Suprapubic skin (tissue), 4 donors: ENCODE results near the gene CRYZL1. TPM values are rescaled to one million over a fixed set of nuclear protein-coding genes. Genes with fewer than 3 reads are reported as not detected.

Experiments used
- DNase-seq, 2 donors: peaks; one replicate each; pipeline ENCODE4 v3.0.0-alpha.2; 2019; ENCODE audit warnings: low spot score in 2 of 2
- H3K27ac ChIP-seq: fragments of 200-600 bp; sonication (generic); one replicate; pipeline ENCODE4 v1.5.1; 2019
- H3K27me3 ChIP-seq: fragments of 200-600 bp; sonication (generic); one replicate; pipeline ENCODE4 v1.5.1; 2019
- H3K36me3 ChIP-seq: fragments of 200-600 bp; sonication (generic); one replicate; pipeline ENCODE4 v1.5.1; 2019
- H3K4me1 ChIP-seq: fragments of 200-600 bp; sonication (generic); one replicate; pipeline ENCODE4 v1.5.1; 2019
- H3K4me3 ChIP-seq: fragments of 200-600 bp; sonication (generic); one replicate; pipeline ENCODE4 v1.5.1; 2019; ENCODE audit warnings: mild to moderate bottlenecking
- H3K9me3 ChIP-seq: fragments of 200-600 bp; sonication (generic); one replicate; pipeline ENCODE4 v1.5.1; 2019
- EP300 ChIP-seq: sonication (generic); formaldehyde crosslinking; IDR thresholded peaks from one replicate; pipeline ENCODE4 v1.6.1; 2017; ENCODE audit warnings: antibody characterized with exemption
- POLR2A ChIP-seq, 2 donors: fragments of 450-650 bp; IDR thresholded peaks; one replicate each; pipeline ENCODE4 v1.6.1; 2017; ENCODE audit warnings: antibody characterized with exemption in 2 of 2, mild to moderate bottlenecking in 2 of 2, moderate library complexity in 2 of 2
- POLR2AphosphoS5 ChIP-seq, 3 donors: sonication (generic); formaldehyde crosslinking; IDR thresholded peaks; one replicate each; pipeline ENCODE4 v1.6.1; 2017; ENCODE audit warnings: antibody characterized with exemption in 3 of 3
- WGBS: methylation state at CpG from one replicate; pipeline ENCODE4 v1.1.5; 2018; 5-methylcytosine and 5-hydroxymethylcytosine counted together
- total RNA-seq, 4 donors: library from RNA; depleted of rRNA; stranded (reverse); fragments of >200 nt; gene quantifications; one replicate each; pipeline ENCODE4 v1.1.0, GENCODE V29; 2016
- TF ChIP-seq, protein P1 (sequence below), 2 donors: fragments of 200-600 bp in 1 of 2; fragments of 450-650 bp in 1 of 2; sonication (generic) in 1 of 2; IDR thresholded peaks; one replicate each; pipeline ENCODE4 v1.5.1; 2016 to 2019; ENCODE audit warnings: antibody characterized with exemption in 2 of 2, mild to moderate bottlenecking in 1 of 2, moderate library complexity in 1 of 2

CRYZL1 gene
- total RNA-seq, 4 donors from 2014 or later = 13.8 to 99.7 (median 23.7) TPM

DNA sequence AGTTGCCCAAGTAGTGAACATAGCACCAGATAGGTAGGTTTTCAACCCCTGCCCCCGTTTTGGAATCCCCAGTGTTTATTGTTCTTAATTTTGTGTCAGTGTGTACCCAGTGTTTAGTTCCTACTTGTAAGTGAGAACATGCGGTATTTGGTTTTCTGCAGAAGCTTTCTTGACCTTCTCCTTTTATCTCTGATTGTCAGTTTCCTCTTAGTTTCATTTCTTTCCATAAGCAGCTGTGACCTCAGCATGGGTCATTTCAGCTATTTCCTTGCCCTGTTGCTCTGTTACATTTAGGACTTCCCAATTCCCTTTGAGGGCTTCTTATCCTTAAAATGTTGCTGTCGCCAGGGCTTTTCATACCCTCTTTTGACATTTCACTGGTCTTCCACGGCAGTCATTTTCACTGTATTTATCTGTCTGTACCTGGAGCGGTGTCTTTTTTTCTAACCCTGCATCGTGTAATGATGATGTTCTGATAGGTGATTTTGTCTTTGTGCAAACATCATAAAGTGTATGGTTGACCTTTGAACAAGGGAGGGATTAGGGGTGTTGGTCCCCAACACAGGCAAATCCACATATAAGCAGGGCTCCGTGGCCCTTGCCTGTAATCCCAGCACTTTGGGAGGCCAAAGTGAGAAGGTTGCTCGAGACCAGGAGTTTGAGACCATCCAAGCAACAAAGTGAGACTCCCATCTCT, 15.7 kb upstream of the CRYZL1 start:
- Histone ChIP-seq H3K27ac (no peak overlapping the region), H3K9me3 (no peaks in the 10 kb centered on the region), H3K27me3 (no peaks in the 10 kb centered on the region), H3K4me1 (peaks cover 41% of the 10 kb centered on the region), H3K4me3 (no peak overlapping the region), H3K36me3 (no peaks in the 10 kb centered on the region)
- 58% methylated on average over 8 of the region's 8 CpGs for WGBS
- no peak for DNase-seq
- TF ChIP-seq POLR2AphosphoS5 (IDR thresholded peaks at IDR 0.05) (no peak), EP300 (no peak), POLR2A (IDR thresholded peaks at IDR 0.05) (no peak)

DNA sequence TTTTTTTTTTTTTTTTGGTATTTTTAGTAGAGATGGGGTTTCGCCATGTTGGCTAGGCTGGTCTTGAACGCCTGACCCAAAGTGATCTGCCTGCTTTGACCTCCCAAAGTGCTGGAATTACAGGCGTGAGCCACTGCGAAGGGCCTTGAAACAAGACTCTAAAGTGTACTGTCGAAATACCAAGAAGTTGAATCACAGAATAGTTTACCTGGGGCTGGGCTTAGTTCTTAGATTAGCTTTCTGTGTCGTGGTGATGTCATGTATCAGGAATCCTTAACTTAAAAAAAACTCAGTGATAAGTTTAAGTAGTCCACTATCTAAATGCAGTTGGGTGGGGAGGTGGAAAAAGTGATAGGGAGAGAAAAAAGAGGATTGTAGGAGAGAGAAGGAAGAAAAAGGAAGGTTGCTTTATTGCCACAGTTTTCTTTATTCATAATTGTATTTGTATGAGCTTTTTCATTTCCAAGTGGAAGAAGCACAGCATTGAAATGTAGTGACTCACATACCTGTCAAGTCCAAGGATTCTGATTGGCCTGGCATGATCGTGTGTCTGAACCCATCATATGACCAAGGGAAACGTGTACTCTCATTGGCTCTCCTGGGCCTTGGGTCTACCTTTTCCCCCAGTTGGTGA, 14.2 kb upstream of the CRYZL1 start:
- Histone ChIP-seq H3K4me1 (peaks cover 40% of the 10 kb centered on the region), H3K9me3 (no peaks in the 10 kb centered on the region), H3K36me3 (no peaks in the 10 kb centered on the region), H3K27me3 (no peaks in the 10 kb centered on the region), H3K4me3 (no peak overlapping the region), H3K27ac (no peak overlapping the region)
- TF ChIP-seq POLR2A (IDR thresholded peaks at IDR 0.05) = no peak
- no peak for TF ChIP-seq EP300
- TF ChIP-seq, protein P1, sequence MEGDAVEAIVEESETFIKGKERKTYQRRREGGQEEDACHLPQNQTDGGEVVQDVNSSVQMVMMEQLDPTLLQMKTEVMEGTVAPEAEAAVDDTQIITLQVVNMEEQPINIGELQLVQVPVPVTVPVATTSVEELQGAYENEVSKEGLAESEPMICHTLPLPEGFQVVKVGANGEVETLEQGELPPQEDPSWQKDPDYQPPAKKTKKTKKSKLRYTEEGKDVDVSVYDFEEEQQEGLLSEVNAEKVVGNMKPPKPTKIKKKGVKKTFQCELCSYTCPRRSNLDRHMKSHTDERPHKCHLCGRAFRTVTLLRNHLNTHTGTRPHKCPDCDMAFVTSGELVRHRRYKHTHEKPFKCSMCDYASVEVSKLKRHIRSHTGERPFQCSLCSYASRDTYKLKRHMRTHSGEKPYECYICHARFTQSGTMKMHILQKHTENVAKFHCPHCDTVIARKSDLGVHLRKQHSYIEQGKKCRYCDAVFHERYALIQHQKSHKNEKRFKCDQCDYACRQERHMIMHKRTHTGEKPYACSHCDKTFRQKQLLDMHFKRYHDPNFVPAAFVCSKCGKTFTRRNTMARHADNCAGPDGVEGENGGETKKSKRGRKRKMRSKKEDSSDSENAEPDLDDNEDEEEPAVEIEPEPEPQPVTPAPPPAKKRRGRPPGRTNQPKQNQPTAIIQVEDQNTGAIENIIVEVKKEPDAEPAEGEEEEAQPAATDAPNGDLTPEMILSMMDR (IDR thresholded peaks at IDR 0.05) = no peak
- TF ChIP-seq POLR2AphosphoS5 (IDR thresholded peaks at IDR 0.05) = no peak
- WGBS = 60% methylated on average over 8 of the region's 8 CpGs
- DNase-seq = no peak

DNA sequence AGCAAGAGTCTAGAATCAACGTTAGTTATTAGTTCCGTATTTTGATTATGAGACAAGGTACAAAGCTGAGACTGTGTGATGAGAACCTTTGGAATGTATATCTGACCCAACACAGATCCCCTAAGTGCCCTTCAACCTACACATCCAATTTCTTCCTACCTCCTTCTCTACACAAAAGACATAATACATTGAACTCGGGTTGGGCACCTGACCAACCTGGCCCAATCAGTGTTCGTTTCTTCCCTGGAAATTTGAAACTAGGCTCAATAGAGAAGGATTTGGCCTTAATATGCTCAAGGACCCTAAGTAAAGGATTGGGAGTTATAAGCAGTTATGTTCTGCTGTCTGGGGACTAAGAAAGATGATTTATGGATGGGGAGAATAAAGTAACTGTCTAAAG, 12.9 kb upstream of the CRYZL1 start:
- 94% methylated on average over 4 of the region's 4 CpGs for WGBS
- Histone ChIP-seq H3K27me3 (no peaks in the 10 kb centered on the region), H3K4me1 (peaks cover 30% of the 10 kb centered on the region), H3K27ac (no peak overlapping the region), H3K9me3 (no peaks in the 10 kb centered on the region), H3K36me3 (no peaks in the 10 kb centered on the region), H3K4me3 (no peak overlapping the region)
- no peak for DNase-seq
- TF ChIP-seq POLR2A (IDR thresholded peaks at IDR 0.05) (no peak), EP300 (no peak), POLR2AphosphoS5 (IDR thresholded peaks at IDR 0.05) (no peak)
- TF ChIP-seq, protein P1 (IDR thresholded peaks at IDR 0.05) = no peak

DNA sequence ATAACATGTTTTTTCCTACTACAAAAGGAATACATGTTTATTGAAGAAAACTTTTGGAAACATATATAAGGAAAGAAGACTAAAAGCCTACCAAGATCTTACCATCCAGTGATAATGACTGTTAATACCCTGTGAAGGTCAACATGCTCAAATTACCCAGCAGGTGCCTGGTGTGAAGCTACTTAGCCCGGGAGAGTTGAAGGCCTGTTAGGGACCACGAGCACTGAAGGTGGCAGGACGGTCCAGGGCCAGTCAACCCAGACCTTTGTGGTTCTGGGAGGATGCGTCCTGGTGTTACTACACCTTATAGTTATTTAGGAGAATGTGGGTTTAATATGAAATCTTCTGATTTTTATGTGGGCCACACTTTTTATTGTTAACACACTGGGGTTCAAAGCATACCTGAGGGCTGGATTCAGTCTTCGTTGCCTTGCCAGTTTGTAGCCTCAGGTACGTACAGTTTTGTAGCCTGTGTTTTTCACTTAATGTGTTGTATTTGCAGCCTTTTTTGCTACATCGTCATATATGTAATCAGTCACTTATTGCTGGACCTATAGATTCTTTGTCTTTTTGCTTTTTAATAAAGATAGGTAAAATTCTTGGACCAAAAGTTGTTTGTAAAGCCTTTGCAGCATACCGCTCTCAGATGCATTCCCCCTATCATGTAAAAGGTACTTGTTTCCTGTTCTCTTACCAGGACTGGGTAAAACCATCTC, 10.6 kb upstream of the CRYZL1 start:
- peaks cover 16% of the 10 kb centered on the region for H3K4me1 ChIP-seq
- DNase-seq = no peak
- no peaks in the 10 kb centered on the region for H3K27me3 ChIP-seq
- H3K36me3 ChIP-seq = no peaks in the 10 kb centered on the region
- no peak overlapping the region for H3K27ac ChIP-seq
- H3K9me3 ChIP-seq = no peaks in the 10 kb centered on the region
- 87% methylated on average over 8 of the region's 8 CpGs for WGBS
- TF ChIP-seq POLR2A (IDR thresholded peaks at IDR 0.05) (no peak), POLR2AphosphoS5 (IDR thresholded peaks at IDR 0.05) (no peak)
- TF ChIP-seq, protein P1 (IDR thresholded peaks at IDR 0.05) = no peak
- no peak overlapping the region for H3K4me3 ChIP-seq

DNA sequence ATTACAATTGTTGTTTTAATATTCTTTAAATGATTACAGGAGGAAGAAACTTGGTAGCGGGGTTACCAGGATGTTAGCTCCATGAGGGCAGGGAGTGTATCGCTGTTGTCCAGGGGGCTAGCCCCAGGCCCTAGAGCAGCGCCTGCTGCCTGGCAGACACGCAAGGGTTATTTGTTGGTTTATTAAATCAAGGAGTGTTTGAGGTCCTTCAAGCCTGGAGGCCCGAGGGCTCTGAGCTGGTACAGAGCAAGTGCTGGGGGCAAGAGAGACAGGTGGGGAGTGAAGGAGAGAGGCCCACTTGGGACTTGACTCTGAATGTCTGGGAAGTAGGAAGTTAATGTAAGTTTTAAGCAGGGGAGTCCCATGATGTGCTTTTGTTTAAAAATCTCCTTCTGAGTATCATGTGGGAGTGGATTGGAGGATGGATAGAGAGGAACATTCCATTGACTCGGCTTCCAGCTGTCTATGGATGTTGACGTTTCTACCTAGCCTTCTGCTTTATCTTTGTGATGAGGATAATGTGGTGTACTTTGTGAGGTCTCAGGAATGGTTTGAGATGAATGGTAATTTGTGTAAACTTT, 9.5 kb upstream of the CRYZL1 start:
- H3K27ac ChIP-seq = no peak overlapping the region
- H3K27me3 ChIP-seq = no peaks in the 10 kb centered on the region
- H3K36me3 ChIP-seq = no peaks in the 10 kb centered on the region
- H3K4me1 ChIP-seq = peaks cover 7% of the 10 kb centered on the region
- no peak overlapping the region for H3K4me3 ChIP-seq
- 76% methylated on average over 7 of the region's 7 CpGs for WGBS
- no peak for DNase-seq
- H3K9me3 ChIP-seq = no peaks in the 10 kb centered on the region
- TF ChIP-seq, protein P1 (IDR thresholded peaks at IDR 0.05) = no peak
- TF ChIP-seq EP300 = no peak
- TF ChIP-seq POLR2AphosphoS5 (IDR thresholded peaks at IDR 0.05) = no peak
- no peak for TF ChIP-seq POLR2A (IDR thresholded peaks at IDR 0.05)
